ENCODE data around the gene TEX36.

GRCh38 chr10:125627646-125628045, 55.3 kb downstream of the TEX36 start:
- no peak for TF ChIP-seq CTCF (conservative IDR thresholded peaks at IDR 0.05 in 1 of 2, IDR thresholded peaks at IDR 0.05 in 1 of 2; ENCODE audit: low read depth in 1 of 2, low read length in 2 of 2)
- TF ChIP-seq EZH2 (IDR thresholded peaks at IDR 0.05; ENCODE audit: low read length, missing control alignments), result no peak
